Stimulated activated naive CD8-positive, alpha-beta T cell treated with anti-CD3 and anti-CD28 coated beads, Interleukin-15, amount 100 ng/mL, for 72 hours (primary cell): ENCODE results near the gene DNAAF9.
"Not testable (repeated sequence)": the region's sequence is repeated elsewhere in the genome, so short reads cannot be mapped to it uniquely, and the experiment has no call there.

Source experiments
- ATAC-seq: fragments of 150-1000 bp; cut with Tn5 transposase; 2 replicates; pipeline ENCODE4 v1.10.0; 2021; ENCODE audit warnings: mild to moderate bottlenecking, moderate library complexity
- DNase-seq, 2 donors: peaks; one replicate each; pipeline ENCODE4 v3.0.0; 2021 to 2022
- H3K27ac Mint-ChIP-seq, 2 donors: one replicate each; pipeline ENCODE4 v1.8.0; 2022; ENCODE audit warnings: mild to moderate bottlenecking in 2 of 2, mixed read lengths in 2 of 2, moderate library complexity in 2 of 2
- H3K27me3 Mint-ChIP-seq: one replicate; pipeline ENCODE4 v1.8.0; 2022; ENCODE audit warnings: mixed read lengths
- H3K4me1 Mint-ChIP-seq: one replicate; pipeline ENCODE4 v1.8.0; 2022; ENCODE audit warnings: mild to moderate bottlenecking, mixed read lengths
- H3K4me3 Mint-ChIP-seq, 2 donors: one replicate each; pipeline ENCODE4 v1.8.0; 2022; ENCODE audit warnings: mild to moderate bottlenecking in 2 of 2, mixed read lengths in 2 of 2, moderate library complexity in 1 of 2
- H3K9me3 Mint-ChIP-seq, 2 donors: one replicate each; pipeline ENCODE4 v1.8.0; 2022; ENCODE audit warnings: mixed read lengths in 2 of 2

The DNAAF9 gene

DNA sequence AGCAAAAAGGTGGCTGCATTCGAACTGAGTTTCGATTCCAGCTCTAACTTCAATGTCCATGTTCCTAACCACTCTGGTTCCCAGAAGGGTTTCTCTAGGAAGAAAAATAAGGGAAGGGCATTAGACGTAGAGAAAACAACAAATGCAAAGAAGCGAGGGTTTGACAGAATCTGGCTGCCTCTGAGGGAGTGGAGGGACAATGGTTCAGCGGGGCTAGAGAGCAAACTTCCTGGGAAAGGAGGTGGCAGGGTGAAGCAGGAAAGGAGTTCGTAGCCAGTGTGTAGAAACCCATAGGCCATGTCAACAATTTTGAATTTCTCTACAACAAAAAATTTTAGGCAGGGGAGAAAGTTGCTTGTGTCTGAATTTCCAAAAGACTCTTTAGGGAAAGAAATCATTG lies 14.5 kb upstream of the DNAAF9 start:
- H3K27ac Mint-ChIP-seq = no peak overlapping the region
- no peak for DNase-seq
- H3K9me3 Mint-ChIP-seq = no peaks in the 10 kb centered on the region
- peaks cover 7% of the 10 kb centered on the region for H3K27me3 Mint-ChIP-seq
- ATAC-seq = no peak
- no peak overlapping the region for H3K4me3 Mint-ChIP-seq
- H3K4me1 Mint-ChIP-seq = peaks cover 10% of the 10 kb centered on the region

DNA sequence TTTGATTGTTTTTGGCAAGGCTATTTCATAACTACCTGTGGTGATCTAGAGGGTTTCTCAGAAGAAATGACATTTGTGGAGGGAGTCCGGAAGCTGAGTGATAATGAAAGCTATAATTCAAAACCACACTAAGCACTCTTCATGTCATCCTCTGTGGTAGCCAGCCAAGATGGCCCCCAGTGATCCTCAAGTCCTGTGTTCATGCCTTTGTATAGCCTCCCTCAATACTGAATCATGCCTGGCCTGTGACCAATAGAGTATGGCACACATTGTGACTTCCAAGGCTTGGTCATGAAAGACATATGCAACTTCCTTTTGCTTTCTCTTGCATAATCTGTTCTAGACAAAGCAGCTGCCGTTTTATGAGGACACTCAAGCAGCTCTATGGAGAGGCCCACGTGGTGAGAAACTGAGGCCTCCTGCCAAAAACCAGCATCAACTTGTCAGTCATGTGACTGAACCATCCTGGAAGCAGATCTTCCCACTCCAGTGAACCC lies 12.8 kb upstream of the DNAAF9 start:
- Mint-ChIP-seq H3K4me1 (peaks cover 10% of the 10 kb centered on the region), H3K9me3 (peaks cover 0 to 5% of the 10 kb centered on the region in 2 donors), H3K27me3 (peaks cover 7% of the 10 kb centered on the region), H3K4me3 (peak overlapping the region; percentile 1 to 22), H3K27ac (peak overlapping the region; percentile 88 to 92)
- ATAC-seq (peak; percentile 100), DNase-seq (peak; percentile 57 to 84)

DNA sequence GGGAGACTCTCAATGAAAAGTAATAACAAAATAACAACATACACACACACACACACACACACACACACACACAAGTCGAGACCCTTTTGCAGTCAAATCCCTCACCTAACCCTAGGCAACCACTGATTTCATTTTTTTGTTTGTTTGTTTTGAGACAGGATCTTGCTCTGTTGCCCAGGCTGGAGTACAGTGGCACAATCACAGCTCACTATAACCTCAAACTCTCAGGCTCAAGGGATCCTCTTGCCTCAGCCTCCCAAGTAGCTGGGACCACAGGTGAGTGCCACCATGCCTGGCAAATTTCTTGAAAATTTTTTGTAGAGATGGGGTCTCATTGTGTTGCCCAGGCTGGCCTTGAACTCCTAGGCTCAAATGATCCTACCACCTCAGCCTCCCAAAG lies 10.7 kb upstream of the DNAAF9 start:
- H3K27me3 Mint-ChIP-seq, H3K27ac Mint-ChIP-seq, H3K4me3 Mint-ChIP-seq, ATAC-seq, H3K9me3 Mint-ChIP-seq, H3K4me1 Mint-ChIP-seq, DNase-seq: not testable (repeated sequence)

DNA sequence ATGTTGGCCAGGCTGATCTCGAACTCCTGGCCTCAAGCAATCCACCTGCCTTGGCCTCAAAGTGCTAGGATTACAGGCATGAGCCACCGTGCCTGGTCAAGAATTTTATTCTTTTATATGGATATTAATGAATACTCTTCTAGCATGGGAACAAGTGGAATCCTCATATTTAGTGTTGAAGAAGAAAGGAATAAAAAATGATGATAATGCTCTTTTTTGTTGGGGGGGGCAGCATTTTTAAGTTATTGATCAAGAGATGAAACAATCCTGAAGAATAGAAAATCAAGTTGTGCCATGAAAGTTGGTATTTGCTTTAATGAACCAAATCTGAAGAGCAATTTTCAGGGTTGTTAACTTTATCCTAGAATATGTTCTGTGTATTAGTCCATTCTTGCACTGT lies 6.7 kb upstream of the DNAAF9 start:
- DNase-seq (no peak), ATAC-seq (no peak)
- Mint-ChIP-seq H3K9me3 (peaks cover 5 to 7% of the 10 kb centered on the region in 2 donors), H3K4me3 (no peak overlapping the region), H3K4me1 (peaks cover 3% of the 10 kb centered on the region), H3K27ac (peak overlapping the region in 1 of 2 donors; percentile 27), H3K27me3 (no peaks in the 10 kb centered on the region)

DNA sequence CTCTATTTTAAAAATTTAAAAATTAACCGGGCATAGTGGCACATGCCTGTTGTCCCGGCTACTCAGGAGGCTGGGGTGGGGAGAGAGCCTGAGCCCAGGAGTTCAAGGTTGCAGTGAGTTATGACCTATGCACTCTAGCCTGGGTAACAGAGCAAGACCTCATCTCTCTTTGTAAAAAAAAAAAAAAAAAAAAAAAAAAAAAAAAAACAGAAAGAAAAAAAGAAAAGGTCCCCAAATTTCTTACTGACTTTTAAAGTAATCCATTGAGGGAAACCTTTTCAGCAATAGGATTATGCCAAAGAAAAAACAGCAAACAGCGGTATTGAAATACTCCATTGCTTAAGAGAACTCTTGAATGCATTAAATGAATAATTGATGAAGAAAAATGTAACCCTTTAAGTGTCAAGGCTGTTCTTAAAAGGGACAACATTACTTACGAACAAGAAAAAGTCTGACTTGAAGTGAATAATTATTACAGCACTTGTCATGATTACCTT lies 6.0 kb upstream of the DNAAF9 start:
- ATAC-seq (no peak), DNase-seq (no peak)
- no peak overlapping the region for H3K27ac Mint-ChIP-seq
- H3K27me3 Mint-ChIP-seq = no peaks in the 10 kb centered on the region
- H3K4me3 Mint-ChIP-seq = no peak overlapping the region
- H3K9me3 Mint-ChIP-seq = peaks cover 5 to 7% of the 10 kb centered on the region in 2 donors
- peaks cover 10% of the 10 kb centered on the region for H3K4me1 Mint-ChIP-seq

DNA sequence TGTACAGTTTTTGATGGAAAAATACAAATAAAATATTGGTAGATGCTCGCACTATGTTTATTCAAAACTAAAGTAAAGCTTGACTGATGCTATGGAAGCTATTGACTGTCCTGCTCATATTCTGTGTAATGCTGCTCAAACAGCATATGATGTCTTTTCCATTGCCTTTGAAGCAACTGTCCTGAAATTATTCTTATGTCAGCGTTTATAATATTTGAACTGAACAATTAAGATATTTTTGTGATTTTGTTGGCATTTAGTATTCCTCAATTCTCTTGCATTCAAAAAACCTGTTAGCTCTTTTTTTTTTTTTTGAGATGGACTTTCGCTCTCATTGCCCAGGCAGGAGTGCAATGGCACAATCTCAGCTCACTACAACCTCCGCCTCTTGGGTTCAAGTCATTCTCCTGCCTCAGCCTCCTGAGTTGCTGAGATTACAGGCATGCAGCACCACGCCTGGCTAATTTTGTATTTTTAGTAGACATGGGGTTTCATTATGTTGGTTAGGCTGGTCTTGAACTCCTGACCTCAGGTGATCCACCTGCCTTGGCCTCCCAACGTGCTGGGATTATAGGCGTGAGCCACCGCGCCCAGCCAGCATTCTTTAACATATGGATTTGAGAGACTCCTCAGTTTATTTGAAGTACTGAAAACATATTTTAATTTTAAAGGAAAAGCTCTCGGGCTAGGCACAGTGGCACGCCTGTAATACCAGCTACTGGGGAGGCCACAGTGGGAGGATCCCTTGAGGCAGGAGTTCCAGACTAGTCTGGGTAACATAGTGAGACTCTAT lies 5.3 kb upstream of the DNAAF9 start:
- Mint-ChIP-seq H3K27me3 (no peaks in the 10 kb centered on the region), H3K4me1 (peaks cover 13% of the 10 kb centered on the region), H3K4me3 (no peak overlapping the region), H3K27ac (no peak overlapping the region), H3K9me3 (peaks cover 5 to 7% of the 10 kb centered on the region in 2 donors)
- DNase-seq (no peak), ATAC-seq (no peak)

DNA sequence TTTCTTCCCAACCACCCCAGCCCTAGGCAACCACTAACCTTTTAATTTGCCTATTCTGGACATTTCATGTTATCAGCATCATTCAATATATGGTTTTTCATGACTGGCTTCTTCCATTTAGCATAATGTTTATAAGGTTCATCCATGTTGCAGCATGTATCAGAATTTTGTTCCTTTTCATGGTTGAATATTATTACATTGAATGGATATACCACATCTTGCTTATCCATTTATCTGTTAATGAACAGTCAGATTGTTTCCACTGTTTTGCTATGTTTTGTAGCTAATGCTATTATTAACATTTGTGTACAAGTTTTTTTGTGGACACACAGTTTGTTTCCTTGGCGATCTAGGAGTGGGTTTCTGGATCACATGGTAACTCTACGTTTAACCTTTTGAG lies 3.0 kb upstream of the DNAAF9 start:
- ATAC-seq (no peak), DNase-seq (no peak)
- Mint-ChIP-seq H3K27ac (no peak overlapping the region), H3K4me1 (peaks cover 26% of the 10 kb centered on the region), H3K4me3 (no peak overlapping the region), H3K27me3 (peaks cover 11% of the 10 kb centered on the region), H3K9me3 (peaks cover 0 to 7% of the 10 kb centered on the region in 2 donors)

DNA sequence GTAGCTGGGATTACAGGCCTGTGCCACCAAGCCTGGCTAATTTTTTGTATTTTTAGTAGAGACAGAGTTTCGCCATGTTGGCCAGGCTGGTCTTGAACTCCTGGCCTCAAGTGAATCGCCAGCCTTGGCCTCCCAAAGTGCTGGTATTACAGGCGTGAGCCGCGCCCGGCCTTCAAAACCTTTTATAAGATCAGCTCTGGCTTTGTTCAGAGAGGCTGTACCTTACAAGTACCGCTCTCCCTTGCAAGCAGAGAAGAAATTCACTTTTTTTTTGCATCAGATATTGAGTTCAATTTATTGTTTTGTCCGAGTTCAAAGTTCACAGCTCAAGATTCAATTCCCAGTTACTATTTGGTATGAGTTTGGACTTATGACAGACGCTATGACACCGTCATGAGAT lies 1.9 kb upstream of the DNAAF9 start:
- peaks cover 0 to 2% of the 10 kb centered on the region in 2 donors for H3K9me3 Mint-ChIP-seq
- H3K27ac Mint-ChIP-seq = peak overlapping the region in 1 of 2 donors; percentile 27
- peaks cover 32% of the 10 kb centered on the region for H3K4me1 Mint-ChIP-seq
- no peak for ATAC-seq
- DNase-seq = no peak
- peaks cover 11% of the 10 kb centered on the region for H3K27me3 Mint-ChIP-seq
- peak overlapping the region; percentile 94 to 99 for H3K4me3 Mint-ChIP-seq

DNA sequence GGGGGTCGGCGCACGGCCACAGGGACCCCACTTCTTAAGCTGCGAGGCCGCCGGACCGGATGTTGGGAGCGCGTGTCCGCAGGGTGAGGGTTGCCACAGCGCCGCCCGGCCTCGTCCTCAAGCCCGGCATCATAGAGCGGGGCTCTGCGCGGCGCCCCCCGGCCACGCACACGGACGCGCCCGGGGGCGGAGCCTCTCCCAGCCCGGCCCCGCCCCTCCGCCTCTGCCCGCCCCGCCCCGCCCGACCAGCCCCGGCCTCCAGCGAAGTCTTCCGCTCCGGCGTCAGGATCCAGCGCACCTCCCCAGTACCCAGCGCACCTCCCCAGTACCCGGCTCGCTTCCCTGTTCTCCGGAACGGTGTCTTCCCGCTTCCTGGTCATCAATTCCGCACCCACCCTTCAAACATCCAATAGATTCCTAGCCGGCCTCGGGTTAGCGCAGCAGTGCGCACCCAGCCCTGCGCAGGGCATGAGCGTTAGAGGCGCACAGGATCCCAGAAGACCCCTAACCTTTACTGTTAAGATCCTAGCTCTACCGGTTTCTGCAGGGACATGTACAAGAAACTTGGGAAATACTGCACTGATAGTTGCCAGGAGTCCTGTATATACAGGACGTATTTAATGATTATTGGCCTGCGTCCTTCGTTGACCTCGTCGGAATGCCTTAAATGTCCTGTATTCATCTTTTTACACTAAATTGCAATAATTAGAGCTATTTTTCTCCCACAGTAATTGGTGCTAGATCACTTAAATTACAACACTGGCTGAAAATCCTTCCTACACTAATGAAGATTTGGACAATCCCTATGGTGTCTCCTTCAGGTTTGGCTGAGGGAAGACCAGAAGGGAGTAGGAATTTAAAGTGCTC lies 535 bp upstream of the DNAAF9 start:
- peaks cover 11% of the 10 kb centered on the region for H3K27me3 Mint-ChIP-seq
- peak; percentile 75 for ATAC-seq

DNA sequence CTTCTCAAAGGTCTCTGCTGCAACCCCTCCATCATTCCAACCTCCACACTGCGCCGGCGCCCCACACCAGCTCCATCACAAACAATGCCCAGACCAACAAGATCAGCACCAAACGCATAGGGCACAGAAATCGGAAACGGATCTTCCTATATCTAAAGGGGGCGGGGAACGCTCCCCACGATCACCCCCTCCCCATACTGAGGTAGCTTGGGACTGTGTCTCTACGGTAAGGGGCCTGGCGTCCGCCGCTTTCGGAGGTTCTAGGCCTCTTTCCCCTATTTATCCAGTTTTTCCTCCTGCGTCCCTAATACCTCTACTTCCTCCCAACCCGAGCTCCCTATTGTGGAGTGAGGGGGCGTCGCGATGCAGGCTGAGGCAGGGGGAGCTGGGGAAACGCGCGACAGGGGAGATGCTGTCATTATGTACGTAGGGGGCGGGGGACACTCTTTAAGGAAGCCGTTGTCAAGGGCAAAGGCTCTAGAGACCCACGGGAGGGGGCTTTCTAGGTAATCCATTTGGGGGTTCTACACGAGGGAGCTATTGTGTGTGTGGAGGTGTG lies 909 bp downstream of the DNAAF9 start:
- no peak for DNase-seq

More for the DNA sequence above, 535 bp upstream of the DNAAF9 start:
- peaks cover 32% of the 10 kb centered on the region for H3K4me1 Mint-ChIP-seq
- peak overlapping the region; percentile 94 to 99 for H3K4me3 Mint-ChIP-seq
- H3K9me3 Mint-ChIP-seq = no peaks in the 10 kb centered on the region
- peak overlapping the region; percentile 88 to 92 for H3K27ac Mint-ChIP-seq
- DNase-seq = peak; percentile 62 to 66

DNA sequence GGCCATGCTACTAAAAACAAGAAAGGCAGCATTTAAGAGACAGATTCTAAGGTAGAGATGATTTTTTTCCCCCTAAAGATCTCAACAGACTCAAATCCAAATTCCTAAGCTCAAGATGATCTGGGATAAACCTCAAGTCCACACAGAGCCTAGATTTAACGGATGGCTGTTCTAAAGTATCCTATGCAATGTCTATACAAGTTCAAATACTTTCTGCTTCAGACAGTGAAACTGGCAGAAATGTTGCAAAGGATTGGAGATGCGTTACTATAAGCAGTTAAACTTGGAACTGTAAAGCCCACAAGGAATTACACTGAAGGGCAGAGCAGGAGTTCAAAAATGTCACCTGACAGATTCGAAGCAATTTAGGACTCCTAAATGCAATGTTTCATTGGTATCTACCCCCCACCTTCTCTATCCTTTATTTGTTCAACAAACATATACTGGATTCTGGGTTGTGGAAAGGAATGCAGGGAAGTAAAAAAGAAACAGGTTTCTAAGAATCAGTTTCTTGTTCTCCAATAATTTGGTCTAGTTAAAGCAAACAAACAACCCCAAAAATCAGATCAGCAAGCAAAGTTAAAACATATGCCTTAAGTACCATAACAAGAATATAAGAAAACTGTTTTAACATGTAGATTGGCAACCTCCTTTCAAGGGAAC lies 1.6 kb downstream of the DNAAF9 start:
- no peak for DNase-seq
- peaks cover 11% of the 10 kb centered on the region for H3K27me3 Mint-ChIP-seq
- peaks cover 32% of the 10 kb centered on the region for H3K4me1 Mint-ChIP-seq
- ATAC-seq = no peak
- H3K9me3 Mint-ChIP-seq = no peaks in the 10 kb centered on the region
- H3K27ac Mint-ChIP-seq = no peak overlapping the region
- H3K4me3 Mint-ChIP-seq = peak overlapping the region; percentile 76 to 99

More for the DNA sequence above, 909 bp downstream of the DNAAF9 start:
- peaks cover 32% of the 10 kb centered on the region for H3K4me1 Mint-ChIP-seq
- H3K27me3 Mint-ChIP-seq = peaks cover 11% of the 10 kb centered on the region
- peak overlapping the region; percentile 4 to 90 for H3K27ac Mint-ChIP-seq
- peak overlapping the region; percentile 76 to 99 for H3K4me3 Mint-ChIP-seq
- ATAC-seq = no peak
- H3K9me3 Mint-ChIP-seq = no peaks in the 10 kb centered on the region

DNA sequence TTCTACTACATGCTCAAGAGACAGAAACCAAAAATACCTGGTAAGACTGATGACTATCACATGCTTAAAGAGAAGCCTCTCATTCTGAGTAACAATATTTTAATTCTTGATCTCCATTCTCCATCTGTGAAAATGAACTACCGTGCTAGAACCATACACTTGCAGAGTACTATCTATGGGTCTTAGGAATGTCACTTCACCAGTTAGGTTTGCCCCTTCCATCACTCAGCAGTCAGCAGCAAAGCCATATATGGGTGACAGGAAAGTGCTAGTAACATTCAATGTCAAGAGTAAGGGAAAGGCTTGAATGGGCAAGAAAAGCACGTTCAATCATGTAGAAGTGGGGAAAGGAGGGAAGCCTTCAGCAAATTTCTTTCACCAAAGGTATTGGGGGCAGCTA lies 2.3 kb downstream of the DNAAF9 start:
- ATAC-seq (no peak), DNase-seq (no peak)
- Mint-ChIP-seq H3K27me3 (peaks cover 11% of the 10 kb centered on the region), H3K4me1 (peaks cover 32% of the 10 kb centered on the region), H3K27ac (no peak overlapping the region), H3K9me3 (no peaks in the 10 kb centered on the region), H3K4me3 (no peak overlapping the region)

DNA sequence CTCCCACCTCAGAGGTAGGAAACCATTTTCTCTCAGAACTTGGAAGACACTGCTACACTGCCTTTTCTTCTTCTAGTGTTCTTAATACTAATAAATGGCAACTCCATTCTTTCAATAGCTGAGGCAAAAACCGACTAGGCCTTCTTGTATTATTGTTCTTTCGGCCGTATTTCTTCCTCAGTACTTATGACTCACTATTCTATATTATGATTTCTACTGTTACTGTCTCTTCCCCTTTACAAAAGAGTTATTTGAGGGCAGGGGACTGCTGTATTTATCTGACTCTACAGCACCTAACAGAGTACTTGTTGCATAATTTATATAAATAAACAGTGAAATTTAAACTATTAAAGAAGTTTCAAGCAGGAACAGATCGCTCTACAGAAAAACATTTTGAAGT lies 3.1 kb downstream of the DNAAF9 start:
- Mint-ChIP-seq H3K9me3 (no peaks in the 10 kb centered on the region), H3K4me3 (no peak overlapping the region), H3K27ac (no peak overlapping the region), H3K27me3 (peaks cover 11% of the 10 kb centered on the region), H3K4me1 (peaks cover 32% of the 10 kb centered on the region)
- DNase-seq = no peak
- no peak for ATAC-seq

DNA sequence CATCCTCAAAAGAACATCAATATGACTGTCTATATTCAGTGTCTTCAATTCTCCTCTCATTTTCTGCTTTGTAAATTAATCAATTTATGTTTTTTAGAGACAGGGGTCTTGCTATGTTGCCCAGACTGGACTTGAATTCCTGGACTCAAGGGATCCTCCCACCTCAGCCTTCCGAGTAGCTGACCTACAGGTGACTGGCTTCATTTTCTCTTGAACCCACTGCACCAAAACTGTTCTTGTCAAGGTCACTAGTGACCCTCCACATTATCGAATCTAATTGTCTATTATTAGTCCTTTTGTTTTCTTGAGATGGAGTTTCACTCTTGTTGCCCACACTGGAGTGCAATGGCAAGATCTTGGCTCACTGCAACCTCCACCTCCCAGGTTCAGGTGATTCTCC lies 3.7 kb downstream of the DNAAF9 start:
- no peaks in the 10 kb centered on the region for H3K9me3 Mint-ChIP-seq
- no peak for DNase-seq
- peaks cover 25% of the 10 kb centered on the region for H3K4me1 Mint-ChIP-seq
- no peak overlapping the region for H3K27ac Mint-ChIP-seq
- no peak overlapping the region for H3K4me3 Mint-ChIP-seq
- H3K27me3 Mint-ChIP-seq = peaks cover 11% of the 10 kb centered on the region
- no peak for ATAC-seq

DNA sequence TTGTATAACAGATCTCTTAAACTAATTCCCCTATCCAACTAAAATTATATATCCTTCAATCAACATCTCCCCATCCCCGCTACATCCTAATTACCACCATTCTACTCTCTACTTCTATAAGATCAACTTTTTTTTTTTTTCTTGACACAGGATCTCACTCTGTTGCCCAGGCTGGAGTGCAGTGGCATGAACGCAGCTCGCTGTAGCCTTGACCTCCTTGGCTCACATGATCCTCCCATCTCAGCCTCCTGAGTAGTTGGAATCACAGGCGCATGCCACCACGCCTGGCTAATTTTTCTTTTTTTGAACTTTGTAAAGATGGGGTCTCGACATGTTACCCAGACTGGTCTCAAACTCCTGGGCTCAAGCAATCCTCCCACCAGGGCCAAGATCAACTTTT lies 5.0 kb downstream of the DNAAF9 start:
- no peak overlapping the region for H3K4me3 Mint-ChIP-seq
- DNase-seq (no peak), ATAC-seq (no peak)
- peaks cover 19% of the 10 kb centered on the region for H3K4me1 Mint-ChIP-seq
- H3K27me3 Mint-ChIP-seq = peaks cover 11% of the 10 kb centered on the region
- no peaks in the 10 kb centered on the region for H3K9me3 Mint-ChIP-seq
- no peak overlapping the region for H3K27ac Mint-ChIP-seq
